NT2/D1 (cell line): ENCODE data around the gene CD22.
A peak's percentile ranks its signal among the peaks of the same experiment; 100 is the strongest.

Source experiments
- DNase-seq: peaks from one replicate; pipeline ENCODE4 v3.0.0-alpha.2; 2011; ENCODE audit warnings: low read depth, low spot score
- H3K27me3 ChIP-seq: 2 replicates; pipeline ENCODE4 v1.6.0; 2011; ENCODE audit warnings: mild to moderate bottlenecking; ENCODE audit not compliant: insufficient read length, insufficient read depth
- H3K36me3 ChIP-seq: 2 replicates; pipeline ENCODE4 v1.6.1; 2011; ENCODE audit warnings: mild to moderate bottlenecking, low read length, mixed read lengths; ENCODE audit not compliant: insufficient read depth, insufficient read length
- H3K4me1 ChIP-seq: 2 replicates; pipeline ENCODE4 v1.5.1; 2011; ENCODE audit not compliant: insufficient read depth, insufficient read length
- H3K4me3 ChIP-seq: 2 replicates; pipeline ENCODE4 v1.5.1; 2011; ENCODE audit warnings: low read depth; ENCODE audit not compliant: insufficient read length
- H3K9ac ChIP-seq: 2 replicates; pipeline ENCODE4 v1.6.0; 2011; ENCODE audit warnings: low read depth; ENCODE audit not compliant: insufficient read length
- H3K9me3 ChIP-seq: 2 replicates; pipeline ENCODE4 v1.5.1; 2011; ENCODE audit warnings: mild to moderate bottlenecking, low read length; ENCODE audit not compliant: insufficient read depth
- SUZ12 ChIP-seq: IDR thresholded peaks from 2 replicates; pipeline ENCODE4 v1.6.1; 2011; ENCODE audit not compliant: insufficient read length, insufficient read depth; ENCODE audit errors: extremely low read depth
- YY1 ChIP-seq: IDR thresholded peaks from 2 replicates; pipeline ENCODE4 v1.6.1; 2011; ENCODE audit not compliant: insufficient read length, insufficient read depth
- ZNF274 ChIP-seq: IDR thresholded peaks from 2 replicates; pipeline ENCODE4 v1.6.1; 2011; ENCODE audit warnings: mild to moderate bottlenecking, low read depth, low read length

Gene CD22

GRCh38 chr19:35310811-35311465 lies 18.0 kb upstream of the CD22 start:
- Histone ChIP-seq H3K4me3 (no peak overlapping the region), H3K9ac (no peak overlapping the region), H3K9me3 (no peaks in the 10 kb centered on the region), H3K27me3 (no peaks in the 10 kb centered on the region), H3K36me3 (no peaks in the 10 kb centered on the region), H3K4me1 (peaks cover 15% of the 10 kb centered on the region)
- no peak for DNase-seq
- no peak for TF ChIP-seq SUZ12
- no peak for TF ChIP-seq ZNF274
- no peak for TF ChIP-seq YY1

- no peak for DNase-seq
- Histone ChIP-seq H3K9ac (peak overlapping the region; percentile 32), H3K9me3 (no peaks in the 10 kb centered on the region), H3K4me1 (peaks cover 15% of the 10 kb centered on the region), H3K36me3 (no peaks in the 10 kb centered on the region), H3K4me3 (no peak overlapping the region), H3K27me3 (no peaks in the 10 kb centered on the region)
- no peak for TF ChIP-seq YY1
- no peak for TF ChIP-seq ZNF274
- no peak for TF ChIP-seq SUZ12
These were observed 16.9 kb upstream of the CD22 start for GRCh38 chr19:35311901-35312665.

- no peak for DNase-seq
- TF ChIP-seq SUZ12 = no peak
- no peak for TF ChIP-seq ZNF274
- TF ChIP-seq YY1 = no peak
- H3K4me3 ChIP-seq = no peak overlapping the region
These were observed 15.4 kb upstream of the CD22 start for GRCh38 chr19:35313587-35313986.

GRCh38 chr19:35314031-35314430 lies 15.0 kb upstream of the CD22 start:
- TF ChIP-seq SUZ12 (no peak), ZNF274 (no peak), YY1 (no peak)
- H3K27me3 ChIP-seq = no peaks in the 10 kb centered on the region
- H3K9me3 ChIP-seq = no peaks in the 10 kb centered on the region
- no peak for DNase-seq
- no peak overlapping the region for H3K4me3 ChIP-seq
- no peak overlapping the region for H3K9ac ChIP-seq
- H3K4me1 ChIP-seq = peaks cover 13% of the 10 kb centered on the region
- H3K36me3 ChIP-seq = no peaks in the 10 kb centered on the region

More at GRCh38 chr19:35313587-35313986, 15.4 kb upstream of the CD22 start:
- Histone ChIP-seq H3K4me1 (peaks cover 12% of the 10 kb centered on the region), H3K9me3 (no peaks in the 10 kb centered on the region), H3K9ac (no peak overlapping the region), H3K36me3 (no peaks in the 10 kb centered on the region), H3K27me3 (no peaks in the 10 kb centered on the region)

- H3K4me1 ChIP-seq = peaks cover 10% of the 10 kb centered on the region
- no peak overlapping the region for H3K9ac ChIP-seq
- no peak for TF ChIP-seq ZNF274
- TF ChIP-seq YY1 = no peak
- no peak for TF ChIP-seq SUZ12
- H3K27me3 ChIP-seq = no peaks in the 10 kb centered on the region
- no peaks in the 10 kb centered on the region for H3K36me3 ChIP-seq
- DNase-seq = no peak
- no peaks in the 10 kb centered on the region for H3K9me3 ChIP-seq
- H3K4me3 ChIP-seq = no peak overlapping the region
These were observed 14.0 kb upstream of the CD22 start for GRCh38 chr19:35314858-35315470.

GRCh38 chr19:35315883-35316282 lies 13.1 kb upstream of the CD22 start:
- H3K4me1 ChIP-seq = peaks cover 9% of the 10 kb centered on the region
- H3K27me3 ChIP-seq = no peaks in the 10 kb centered on the region
- no peak overlapping the region for H3K9ac ChIP-seq
- DNase-seq = no peak
- no peak overlapping the region for H3K4me3 ChIP-seq
- TF ChIP-seq YY1 = no peak
- no peak for TF ChIP-seq SUZ12
- TF ChIP-seq ZNF274 = no peak
- H3K36me3 ChIP-seq = no peaks in the 10 kb centered on the region
- no peaks in the 10 kb centered on the region for H3K9me3 ChIP-seq

GRCh38 chr19:35316560-35316959 lies 12.4 kb upstream of the CD22 start:
- Histone ChIP-seq H3K9me3 (no peaks in the 10 kb centered on the region), H3K36me3 (no peaks in the 10 kb centered on the region), H3K4me1 (peaks cover 9% of the 10 kb centered on the region), H3K27me3 (no peaks in the 10 kb centered on the region), H3K9ac (no peak overlapping the region), H3K4me3 (no peak overlapping the region)
- TF ChIP-seq YY1 (no peak), ZNF274 (no peak), SUZ12 (no peak)
- DNase-seq = no peak
